BLaER1 (cell line): Measurements from ENCODE around the gene FNDC3B.

Source experiments
- H3K27ac ChIP-seq: shearing (Covaris generic); formaldehyde crosslinking; 2 replicates; pipeline ENCODE4 v1.8.1; 2022
- H3K27me3 ChIP-seq: shearing (Covaris generic); formaldehyde crosslinking; 2 replicates; pipeline ENCODE4 v1.8.1; 2022
- H3K36me3 ChIP-seq: shearing (Covaris generic); formaldehyde crosslinking; 2 replicates; pipeline ENCODE4 v1.8.1; 2022
- H3K4me1 ChIP-seq: shearing (Covaris generic); formaldehyde crosslinking; 2 replicates; pipeline ENCODE4 v1.8.1; 2022
- H3K4me2 ChIP-seq: shearing (Covaris generic); formaldehyde crosslinking; 2 replicates; pipeline ENCODE4 v1.8.1; 2022
- H3K4me3 ChIP-seq: shearing (Covaris generic); formaldehyde crosslinking; 2 replicates; pipeline ENCODE4 v1.8.1; 2022
- H3K9ac ChIP-seq: shearing (Covaris generic); formaldehyde crosslinking; 2 replicates; pipeline ENCODE4 v1.8.1; 2022
- H3K9me3 ChIP-seq: shearing (Covaris generic); formaldehyde crosslinking; 2 replicates; pipeline ENCODE4 v1.8.1; 2022
- H4K20me1 ChIP-seq: shearing (Covaris generic); formaldehyde crosslinking; 2 replicates; pipeline ENCODE4 v1.8.1; 2022
- Cebpa-rat ChIP-seq: shearing (Covaris generic); IDR thresholded peaks from 2 replicates; pipeline ENCODE4 v1.8.1; 2022

Gene FNDC3B

DNA sequence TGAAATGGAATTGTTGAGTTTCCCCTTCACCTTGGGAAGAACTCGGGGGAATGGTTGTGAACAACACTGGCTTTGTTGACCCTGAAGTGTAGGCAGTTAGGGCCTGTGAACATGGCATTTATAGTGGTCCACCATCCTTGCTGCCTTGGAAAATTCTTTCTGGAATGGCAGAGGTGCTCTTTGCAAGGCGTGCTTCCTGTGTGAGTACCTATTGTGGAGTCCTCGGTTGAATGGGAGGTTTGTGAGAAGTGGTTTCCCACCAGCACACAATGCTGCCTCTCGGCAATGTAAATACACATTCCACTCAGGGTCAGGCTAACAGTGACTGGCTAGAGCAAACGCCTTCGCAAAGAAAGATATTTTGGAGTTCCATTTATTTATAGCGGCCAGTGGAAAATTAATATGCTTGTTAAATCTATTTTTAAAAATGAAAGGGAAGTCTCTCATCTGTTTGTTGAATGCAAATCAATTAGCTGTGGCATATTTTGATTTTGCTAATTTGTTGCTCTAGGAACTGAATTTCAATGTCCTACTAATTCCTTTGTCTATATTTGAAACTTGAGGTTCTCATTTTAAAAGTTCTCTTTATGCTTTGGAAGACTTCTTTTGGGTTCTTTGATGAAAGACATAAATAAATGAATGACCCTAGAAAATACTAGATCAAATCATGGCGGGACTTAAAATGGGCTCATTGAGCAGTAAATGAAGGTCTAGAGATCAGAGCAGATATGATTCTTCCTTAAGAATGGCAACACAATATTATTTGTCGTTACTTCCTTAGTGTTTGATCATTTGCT is 59.5 kb downstream of the FNDC3B start:
- Histone ChIP-seq H3K27ac (no peak overlapping the region), H3K4me1 (peaks cover 35% of the 10 kb centered on the region), H3K9ac (no peak overlapping the region), H3K9me3 (no peaks in the 10 kb centered on the region), H3K27me3 (no peaks in the 10 kb centered on the region), H3K4me3 (no peak overlapping the region), H3K36me3 (no peaks in the 10 kb centered on the region), H4K20me1 (peaks cover 49% of the 10 kb centered on the region), H3K4me2 (0 out of 2 replicates have a peak overlapping the region, but pooled peaks have one; percentile 21)
- no peak for TF ChIP-seq Cebpa-rat

DNA sequence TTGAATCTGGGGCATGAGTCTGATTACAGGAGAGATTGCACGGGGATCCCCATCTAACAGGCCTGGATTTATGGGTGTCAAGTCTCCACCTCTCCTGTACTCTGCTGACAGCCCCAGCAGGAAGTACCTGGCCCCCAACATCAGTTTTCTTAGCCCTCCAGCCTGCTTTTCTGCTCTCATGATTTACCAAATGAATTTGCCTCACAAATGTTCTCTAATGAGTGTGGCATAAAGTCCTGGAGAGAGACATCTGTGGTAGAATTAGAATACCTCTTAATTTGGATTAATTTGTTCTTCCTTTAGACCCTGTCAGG is 60.1 kb downstream of the FNDC3B start:
- Histone ChIP-seq H3K36me3 (no peaks in the 10 kb centered on the region), H4K20me1 (peaks cover 55% of the 10 kb centered on the region), H3K27ac (no peak overlapping the region), H3K4me1 (peaks cover 40% of the 10 kb centered on the region), H3K4me3 (no peak overlapping the region), H3K4me2 (no peak overlapping the region), H3K27me3 (no peaks in the 10 kb centered on the region), H3K9me3 (no peaks in the 10 kb centered on the region), H3K9ac (no peak overlapping the region)
- no peak for TF ChIP-seq Cebpa-rat

DNA sequence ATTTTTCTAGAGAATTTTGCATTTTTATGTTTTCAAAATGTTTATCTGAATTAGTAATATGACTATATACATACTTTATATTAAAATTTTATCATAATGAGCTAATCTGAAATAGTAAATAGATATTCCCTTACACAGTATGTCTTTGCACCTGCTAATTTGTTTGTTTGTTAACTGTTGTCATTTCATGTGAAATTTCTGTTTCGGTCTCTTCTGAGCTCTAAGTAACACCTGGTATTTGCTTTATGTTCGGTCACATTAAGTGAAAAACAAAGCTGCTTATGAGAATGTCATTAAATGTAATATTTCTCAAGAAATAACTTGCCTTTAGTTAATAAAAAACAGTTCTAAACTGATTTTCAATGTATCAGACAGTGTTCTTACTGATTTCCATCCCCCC is 61.1 kb downstream of the FNDC3B start:
- Histone ChIP-seq H3K4me1 (peaks cover 46% of the 10 kb centered on the region), H3K27ac (no peak overlapping the region), H3K4me3 (no peak overlapping the region), H3K36me3 (no peaks in the 10 kb centered on the region), H4K20me1 (peaks cover 61% of the 10 kb centered on the region), H3K27me3 (no peaks in the 10 kb centered on the region), H3K9me3 (no peaks in the 10 kb centered on the region), H3K4me2 (no peak overlapping the region), H3K9ac (no peak overlapping the region)
- no peak for TF ChIP-seq Cebpa-rat

DNA sequence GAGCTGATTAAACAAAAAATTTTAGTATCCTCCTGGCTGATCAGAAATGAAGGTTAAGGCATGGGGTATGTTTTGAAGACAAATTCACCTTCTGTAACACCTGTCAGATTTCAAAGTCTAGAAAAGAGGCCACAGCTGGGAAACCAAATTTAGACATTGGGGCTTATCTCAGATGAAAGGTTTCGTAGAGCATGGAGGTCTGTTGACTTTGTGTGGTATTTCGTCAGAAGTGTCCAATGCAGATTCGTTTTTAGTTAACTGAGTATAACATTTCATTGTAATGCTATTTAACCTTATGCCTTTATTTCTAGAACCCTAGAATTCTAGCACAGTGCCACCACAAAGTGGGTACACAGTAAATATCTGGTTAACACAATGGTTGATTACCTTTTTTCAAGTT is 61.7 kb downstream of the FNDC3B start:
- peaks cover 48% of the 10 kb centered on the region for H3K4me1 ChIP-seq
- no peaks in the 10 kb centered on the region for H3K9me3 ChIP-seq
- no peak overlapping the region for H3K27ac ChIP-seq
- no peak overlapping the region for H3K4me3 ChIP-seq
- no peak for TF ChIP-seq Cebpa-rat
- no peaks in the 10 kb centered on the region for H3K36me3 ChIP-seq
- peaks cover 64% of the 10 kb centered on the region for H4K20me1 ChIP-seq
- no peak overlapping the region for H3K9ac ChIP-seq
- no peaks in the 10 kb centered on the region for H3K27me3 ChIP-seq
- H3K4me2 ChIP-seq, result 0 out of 2 replicates have a peak overlapping the region, but pooled peaks have one; percentile 4

DNA sequence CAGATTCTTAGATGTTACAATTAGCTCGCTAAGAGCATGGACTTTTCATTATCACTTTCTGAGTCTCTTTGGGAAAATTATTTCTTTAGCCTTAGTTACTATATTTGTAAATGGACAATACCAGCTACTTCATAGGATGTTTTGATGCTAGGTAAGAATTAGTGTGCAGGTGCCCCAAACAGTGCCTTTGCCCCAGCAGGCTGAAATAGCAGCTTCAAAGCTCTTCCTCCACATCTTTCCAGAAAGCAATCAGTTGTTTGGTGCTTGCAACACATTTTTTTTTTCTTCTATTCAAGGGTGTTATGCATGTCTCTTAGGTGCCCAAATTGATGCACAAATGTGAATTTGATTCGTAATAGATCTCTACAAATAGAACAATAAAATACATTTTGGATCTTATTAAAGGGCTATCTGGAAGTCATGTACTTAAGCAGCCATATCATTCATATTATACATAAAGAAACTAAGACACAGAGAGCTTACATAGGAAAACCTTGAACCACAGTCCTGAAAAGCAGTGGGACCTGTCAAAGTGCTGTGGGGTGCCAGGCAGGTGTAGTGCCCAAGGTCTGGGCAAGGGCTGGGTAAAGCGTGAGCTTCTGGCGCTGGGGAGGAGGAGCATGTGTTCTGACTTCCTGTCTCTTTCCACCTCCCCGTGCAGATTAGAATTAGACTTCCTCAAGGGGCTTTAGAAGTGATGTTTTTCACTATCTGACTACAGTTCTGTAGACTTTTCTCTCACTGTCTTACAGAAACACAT is 62.9 kb downstream of the FNDC3B start:
- H3K9ac ChIP-seq, result no peak overlapping the region
- peaks cover 75% of the 10 kb centered on the region for H4K20me1 ChIP-seq

DNA sequence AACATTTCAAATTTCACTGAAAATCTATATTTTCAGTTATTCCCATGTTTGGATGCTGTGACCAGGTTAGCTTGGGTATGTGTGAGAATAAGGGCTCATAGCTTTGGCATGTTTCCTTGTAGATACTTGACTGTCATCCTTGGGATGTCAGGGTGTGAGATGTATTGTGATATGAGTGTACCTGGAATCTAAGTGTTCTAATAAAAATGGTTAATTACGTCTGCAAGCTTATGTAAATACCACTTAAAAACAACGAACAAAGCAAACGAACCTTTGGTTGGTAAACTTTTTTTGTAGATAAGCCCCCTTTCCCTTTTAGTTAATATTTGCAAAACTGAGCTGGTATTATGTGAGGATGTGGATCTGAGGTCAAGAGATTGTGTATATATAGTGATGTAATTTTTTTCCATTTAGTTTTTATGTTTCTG is 63.5 kb downstream of the FNDC3B start:
- Histone ChIP-seq H3K4me3 (no peak overlapping the region), H3K4me2 (peak overlapping the region; percentile 54), H3K4me1 (peaks cover 65% of the 10 kb centered on the region), H4K20me1 (peaks cover 81% of the 10 kb centered on the region), H3K27ac (no peak overlapping the region), H3K27me3 (no peaks in the 10 kb centered on the region), H3K9ac (no peak overlapping the region), H3K36me3 (no peaks in the 10 kb centered on the region), H3K9me3 (no peaks in the 10 kb centered on the region)
- TF ChIP-seq Cebpa-rat, result no peak

More for the DNA sequence above, 62.9 kb downstream of the FNDC3B start:
- Histone ChIP-seq H3K4me2 (peak overlapping the region; percentile 54), H3K4me1 (peaks cover 59% of the 10 kb centered on the region), H3K9me3 (no peaks in the 10 kb centered on the region), H3K4me3 (no peak overlapping the region), H3K27ac (no peak overlapping the region), H3K27me3 (no peaks in the 10 kb centered on the region), H3K36me3 (no peaks in the 10 kb centered on the region)
- no peak for TF ChIP-seq Cebpa-rat

DNA sequence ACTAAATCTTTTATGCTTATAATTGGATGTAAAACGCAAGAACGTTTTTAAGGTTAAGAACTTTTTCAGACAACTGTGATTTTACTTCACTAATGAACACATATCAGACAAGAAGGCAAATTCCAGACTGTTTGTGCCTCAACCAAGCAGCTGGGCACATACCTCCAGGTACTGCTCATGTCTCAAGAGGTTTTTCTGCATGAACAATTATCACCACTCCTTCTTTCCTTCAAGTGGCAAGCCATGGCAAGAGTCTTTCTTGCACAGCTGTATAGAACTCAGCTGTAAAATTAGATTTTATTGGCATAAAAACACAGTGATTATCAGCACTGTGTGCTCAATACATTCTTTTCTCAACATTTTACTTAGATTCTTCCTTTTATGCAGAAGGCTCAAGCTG is 64.3 kb downstream of the FNDC3B start:
- TF ChIP-seq Cebpa-rat, result no peak
- Histone ChIP-seq H3K4me1 (peaks cover 71% of the 10 kb centered on the region), H3K9me3 (no peaks in the 10 kb centered on the region), H3K27ac (no peak overlapping the region), H3K36me3 (no peaks in the 10 kb centered on the region), H3K4me3 (no peak overlapping the region), H4K20me1 (peaks cover 86% of the 10 kb centered on the region), H3K27me3 (no peaks in the 10 kb centered on the region), H3K9ac (no peak overlapping the region), H3K4me2 (peak overlapping the region; percentile 21; the same call in 1 of the 2 replicates)

DNA sequence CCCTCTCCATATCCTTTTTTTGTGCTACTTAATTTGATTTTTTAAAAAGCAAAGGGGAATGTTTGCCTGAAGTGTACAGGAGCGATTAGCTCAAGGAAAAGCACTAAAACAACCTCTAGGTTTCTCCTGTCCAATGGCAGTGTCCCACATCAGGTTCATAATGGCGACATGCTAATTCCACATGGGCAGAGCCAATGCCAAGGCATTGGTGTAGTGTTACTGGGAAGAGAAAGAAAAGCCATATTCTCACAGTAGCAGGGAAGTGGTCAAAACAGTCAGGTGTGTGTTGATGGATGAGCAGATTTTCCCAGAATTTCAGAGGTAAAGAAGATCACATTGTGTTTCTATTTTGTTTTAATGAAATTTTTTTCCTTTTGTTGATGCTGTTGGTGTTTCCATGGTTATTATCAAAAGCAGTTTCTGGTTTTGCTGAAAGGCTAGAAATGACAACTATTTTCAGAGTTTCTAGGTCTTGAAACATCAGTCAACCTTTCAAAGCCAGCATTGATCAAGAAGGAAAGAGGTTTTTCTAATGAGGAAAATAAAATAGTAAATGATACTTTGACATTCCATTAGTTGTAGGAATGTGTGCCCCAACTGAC is 65.2 kb downstream of the FNDC3B start:
- H3K4me1 ChIP-seq, result peaks cover 67% of the 10 kb centered on the region
- H3K9ac ChIP-seq, result no peak overlapping the region
- no peak for TF ChIP-seq Cebpa-rat
- H3K4me3 ChIP-seq, result no peak overlapping the region
- H3K27me3 ChIP-seq, result no peaks in the 10 kb centered on the region
- no peaks in the 10 kb centered on the region for H3K36me3 ChIP-seq
- H3K4me2 ChIP-seq, result no peak overlapping the region
- H4K20me1 ChIP-seq, result peaks cover 87% of the 10 kb centered on the region
- no peak overlapping the region for H3K27ac ChIP-seq
- no peaks in the 10 kb centered on the region for H3K9me3 ChIP-seq

DNA sequence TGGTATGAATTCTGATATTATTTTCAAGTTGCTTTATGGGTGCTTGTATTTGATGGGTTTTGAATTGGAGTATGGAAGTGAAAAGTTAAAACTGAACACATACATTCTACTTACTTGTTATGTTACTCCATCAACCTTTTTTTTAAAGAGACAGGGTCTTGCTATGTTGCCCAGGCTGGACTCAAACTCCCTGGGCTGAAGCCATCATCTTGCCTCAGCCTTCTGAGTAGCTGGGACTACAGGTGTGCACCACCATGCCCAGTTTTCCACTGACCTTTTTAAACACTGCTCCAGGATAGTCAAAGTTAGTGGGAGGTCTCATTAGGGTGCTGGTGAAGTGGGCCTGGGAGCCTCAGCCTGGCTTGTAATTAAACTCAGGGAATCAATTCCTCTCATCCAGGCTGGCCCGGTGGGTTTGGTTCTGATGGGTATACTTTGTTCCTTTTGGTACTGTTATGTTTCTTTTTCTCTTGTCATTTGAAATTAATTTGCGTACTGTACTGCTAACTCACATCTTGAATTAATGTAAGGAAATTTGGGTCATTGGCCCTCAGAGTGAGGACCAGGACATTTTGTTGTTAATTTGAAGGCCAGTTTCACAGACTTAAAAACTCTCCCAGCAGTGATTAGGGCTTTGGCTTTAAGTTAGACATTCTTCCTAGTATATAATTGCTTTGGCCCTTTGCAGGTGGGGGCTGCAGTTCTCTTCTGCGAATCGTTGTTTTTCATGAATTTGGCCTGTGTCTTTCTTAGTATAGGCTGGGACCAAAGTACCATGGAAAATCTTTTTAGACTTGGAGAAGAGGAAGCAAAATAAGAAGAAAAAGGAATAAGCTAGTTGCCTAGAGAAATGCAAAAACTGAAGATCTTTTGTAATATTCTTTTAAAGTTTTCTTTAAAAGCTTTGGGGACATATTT is 66.9 kb downstream of the FNDC3B start:
- Histone ChIP-seq H4K20me1 (peaks cover 95% of the 10 kb centered on the region), H3K4me1 (peaks cover 59% of the 10 kb centered on the region), H3K27ac (no peak overlapping the region), H3K4me3 (no peak overlapping the region), H3K27me3 (no peaks in the 10 kb centered on the region), H3K9ac (no peak overlapping the region), H3K4me2 (peak overlapping the region; percentile 64), H3K36me3 (no peaks in the 10 kb centered on the region), H3K9me3 (no peaks in the 10 kb centered on the region)
- TF ChIP-seq Cebpa-rat, result no peak
